Activated B cell treated with CpG ODN at 0.5 μM for 24 hours (primary cell): ENCODE measurements around the gene RHOJ. TPM values are rescaled to one million over a fixed set of nuclear protein-coding genes. Genes with fewer than 3 reads are reported as not detected.

Experiments used
- ATAC-seq: fragments of 200-7000 bp; cut with Tn5 transposase; one replicate; pipeline ENCODE4 v1.10.0; 2021; ENCODE audit warnings: low read depth, mild to moderate bottlenecking, moderate library complexity
- CTCF ChIA-PET: fragments of 350-600 bp; sonication (Branson Sonifier 250); formaldehyde crosslinking; loops from one replicate; lab custom pipeline; 2021; ENCODE audit warnings: antibody characterized with exemption; lab: Charles Lee
- POLR2A ChIA-PET: fragments of 350-600 bp; sonication (Branson Sonifier 250); formaldehyde crosslinking; loops from one replicate; lab custom pipeline; 2021; ENCODE audit warnings: antibody characterized with exemption; lab: Charles Lee
- DNase-seq: peaks from one replicate; pipeline ENCODE4 v3.0.0; 2022
- H3K27ac Mint-ChIP-seq: one replicate; pipeline ENCODE4 v1.8.0; 2020; ENCODE audit warnings: mixed read lengths
- H3K27me3 Mint-ChIP-seq: one replicate; pipeline ENCODE4 v1.8.0; 2021; ENCODE audit warnings: mixed read lengths
- H3K36me3 Mint-ChIP-seq: one replicate; pipeline ENCODE4 v1.8.0; 2021; ENCODE audit warnings: low read depth, mixed read lengths
- H3K4me1 Mint-ChIP-seq: one replicate; pipeline ENCODE4 v1.8.0; 2021; ENCODE audit warnings: mixed read lengths
- H3K4me3 Mint-ChIP-seq: one replicate; pipeline ENCODE4 v1.8.0; 2020; ENCODE audit warnings: mild to moderate bottlenecking, mixed read lengths
- H3K9me3 Mint-ChIP-seq: one replicate; pipeline ENCODE4 v1.8.0; 2020; ENCODE audit warnings: mixed read lengths
- intact Hi-C: fragments of 100-400 bp; cut with micrococcal nuclease; formaldehyde crosslinking; loops from one replicate; pipeline ENCODE4 v1.15.1; 2024
- total RNA-seq: library from RNA; stranded (reverse); gene quantifications from 2 replicates; pipeline ENCODE4 v1.2.3, GENCODE V29; 2022
- TF ChIP-seq, protein P1 (sequence below): fragments of 200-600 bp; IDR thresholded peaks from one replicate; pipeline ENCODE4 v1.8.0; 2022; ENCODE audit warnings: antibody characterized with exemption, mild to moderate bottlenecking

RHOJ gene
- total RNA-seq, 1 donor from 2014 or later, result not detected

DNA sequence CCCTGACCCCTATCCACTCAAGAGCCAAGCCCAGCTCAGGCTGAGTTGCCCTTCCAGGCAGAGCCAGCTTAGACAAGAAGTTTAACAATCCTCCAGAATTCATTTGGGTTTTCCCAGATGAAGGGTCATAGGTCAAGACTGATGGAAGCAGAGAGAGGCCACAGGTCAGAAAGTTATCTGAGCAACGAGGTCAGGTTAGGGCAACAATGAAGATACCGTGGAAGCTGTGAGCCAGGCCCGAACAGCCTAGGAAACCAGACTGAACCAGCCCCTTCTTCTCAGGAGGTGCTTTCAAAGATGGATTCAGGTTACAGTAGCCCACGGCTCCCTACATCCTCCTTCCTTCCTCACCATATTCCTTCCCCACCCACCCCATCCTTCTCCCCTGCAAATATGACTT lies 53.1 kb downstream of the RHOJ start:
- ATAC-seq, result no peak
- no peaks in the 10 kb centered on the region for H3K36me3 Mint-ChIP-seq
- TF ChIP-seq, protein P1, sequence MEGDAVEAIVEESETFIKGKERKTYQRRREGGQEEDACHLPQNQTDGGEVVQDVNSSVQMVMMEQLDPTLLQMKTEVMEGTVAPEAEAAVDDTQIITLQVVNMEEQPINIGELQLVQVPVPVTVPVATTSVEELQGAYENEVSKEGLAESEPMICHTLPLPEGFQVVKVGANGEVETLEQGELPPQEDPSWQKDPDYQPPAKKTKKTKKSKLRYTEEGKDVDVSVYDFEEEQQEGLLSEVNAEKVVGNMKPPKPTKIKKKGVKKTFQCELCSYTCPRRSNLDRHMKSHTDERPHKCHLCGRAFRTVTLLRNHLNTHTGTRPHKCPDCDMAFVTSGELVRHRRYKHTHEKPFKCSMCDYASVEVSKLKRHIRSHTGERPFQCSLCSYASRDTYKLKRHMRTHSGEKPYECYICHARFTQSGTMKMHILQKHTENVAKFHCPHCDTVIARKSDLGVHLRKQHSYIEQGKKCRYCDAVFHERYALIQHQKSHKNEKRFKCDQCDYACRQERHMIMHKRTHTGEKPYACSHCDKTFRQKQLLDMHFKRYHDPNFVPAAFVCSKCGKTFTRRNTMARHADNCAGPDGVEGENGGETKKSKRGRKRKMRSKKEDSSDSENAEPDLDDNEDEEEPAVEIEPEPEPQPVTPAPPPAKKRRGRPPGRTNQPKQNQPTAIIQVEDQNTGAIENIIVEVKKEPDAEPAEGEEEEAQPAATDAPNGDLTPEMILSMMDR, result no peak

DNA sequence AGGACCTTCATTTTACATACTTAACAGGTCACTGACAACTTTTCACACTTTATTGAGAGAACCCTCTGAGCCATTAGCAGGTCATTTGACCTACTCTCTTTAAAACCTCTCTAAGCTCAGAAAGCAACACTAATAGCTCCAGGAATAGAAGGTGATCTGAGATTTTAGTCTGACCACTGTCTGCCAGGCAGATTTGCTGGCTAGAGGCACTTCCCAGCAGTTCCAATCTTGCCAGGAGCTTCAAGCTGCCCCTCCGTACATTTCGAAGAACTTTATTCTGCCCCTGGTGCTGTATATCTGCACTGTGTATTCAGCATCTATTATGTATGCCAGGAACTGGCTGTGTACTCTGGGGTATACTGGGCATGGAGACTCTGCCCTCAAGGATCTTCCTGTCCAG lies 58.2 kb downstream of the RHOJ start:
- ATAC-seq, result no peak
- Mint-ChIP-seq H3K4me1 (no peaks in the 10 kb centered on the region), H3K27ac (no peak overlapping the region), H3K4me3 (no peak overlapping the region), H3K36me3 (no peaks in the 10 kb centered on the region), H3K27me3 (peaks cover 22% of the 10 kb centered on the region), H3K9me3 (peaks cover 4% of the 10 kb centered on the region)
- DNase-seq, result no peak
- TF ChIP-seq, protein P1, result no peak
- POLR2A ChIA-PET, result no interaction called here
- intact Hi-C loops, result no loop called here
- CTCF ChIA-PET, result no interaction called here

More for the DNA sequence above, 53.1 kb downstream of the RHOJ start:
- Mint-ChIP-seq H3K27ac (no peak overlapping the region), H3K4me3 (no peak overlapping the region), H3K4me1 (no peaks in the 10 kb centered on the region), H3K9me3 (no peaks in the 10 kb centered on the region), H3K27me3 (peaks cover 8% of the 10 kb centered on the region)
- intact Hi-C loops, result no loop called here
- CTCF ChIA-PET, result no interaction called here
- POLR2A ChIA-PET, result no interaction called here
- DNase-seq, result no peak

DNA sequence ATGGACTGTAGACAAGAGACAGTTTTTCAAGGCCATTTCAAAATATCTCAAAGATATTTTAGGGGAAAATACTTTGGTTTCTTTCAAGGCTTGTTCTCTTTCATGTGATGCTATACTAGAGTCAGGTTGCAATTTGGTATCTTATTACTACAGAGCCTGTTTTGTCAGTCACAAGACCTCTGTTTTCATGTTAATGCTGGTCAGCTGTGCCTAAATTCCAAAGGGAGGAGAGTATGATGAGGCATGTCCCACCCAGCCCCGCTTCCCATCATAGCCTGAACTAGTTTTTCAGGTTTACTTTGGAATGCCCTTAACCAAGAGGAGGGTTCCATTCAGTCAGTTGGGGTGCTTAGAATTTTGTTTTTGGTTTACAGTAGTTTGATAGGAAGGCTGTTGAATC lies 61.9 kb downstream of the RHOJ start:
- no peak for ATAC-seq
- no peak overlapping the region for H3K27ac Mint-ChIP-seq
- POLR2A ChIA-PET, result no interaction called here

DNA sequence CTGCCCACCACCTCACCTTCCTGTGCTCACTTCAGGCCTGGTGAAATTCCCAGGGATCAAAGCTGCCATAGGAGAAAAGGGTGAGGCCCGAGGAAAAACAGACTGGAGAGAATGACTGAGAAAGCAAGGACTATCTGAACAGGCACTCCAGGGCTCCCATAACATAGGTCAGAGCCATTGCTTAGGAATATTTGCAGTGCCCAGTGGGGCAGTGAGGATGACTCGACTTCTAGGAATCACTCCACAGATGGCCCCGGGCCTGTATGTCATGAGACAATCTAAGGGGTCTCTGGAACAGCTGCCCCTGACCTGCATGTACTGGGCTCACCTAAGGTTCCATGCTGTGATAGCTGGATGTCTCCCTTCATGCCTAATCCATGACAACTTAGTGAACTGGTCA lies 62.9 kb downstream of the RHOJ start:
- ATAC-seq (no peak), DNase-seq (no peak)
- ChIA-PET CTCF (no interaction called here), POLR2A (no interaction called here)
- TF ChIP-seq, protein P1, result no peak
- H3K4me3 Mint-ChIP-seq, result no peak overlapping the region
- intact Hi-C loops, result no loop called here
- no peaks in the 10 kb centered on the region for H3K36me3 Mint-ChIP-seq
- H3K9me3 Mint-ChIP-seq, result peaks cover 4% of the 10 kb centered on the region
- H3K4me1 Mint-ChIP-seq, result no peaks in the 10 kb centered on the region
- H3K27ac Mint-ChIP-seq, result no peak overlapping the region
- H3K27me3 Mint-ChIP-seq, result peaks cover 24% of the 10 kb centered on the region

More for the DNA sequence above, 61.9 kb downstream of the RHOJ start:
- Mint-ChIP-seq H3K36me3 (no peaks in the 10 kb centered on the region), H3K4me3 (no peak overlapping the region), H3K27me3 (peaks cover 26% of the 10 kb centered on the region), H3K9me3 (peaks cover 4% of the 10 kb centered on the region), H3K4me1 (no peaks in the 10 kb centered on the region)
- TF ChIP-seq, protein P1, result no peak
- CTCF ChIA-PET, result no interaction called here
- DNase-seq, result no peak
- intact Hi-C loops, result no loop called here

DNA sequence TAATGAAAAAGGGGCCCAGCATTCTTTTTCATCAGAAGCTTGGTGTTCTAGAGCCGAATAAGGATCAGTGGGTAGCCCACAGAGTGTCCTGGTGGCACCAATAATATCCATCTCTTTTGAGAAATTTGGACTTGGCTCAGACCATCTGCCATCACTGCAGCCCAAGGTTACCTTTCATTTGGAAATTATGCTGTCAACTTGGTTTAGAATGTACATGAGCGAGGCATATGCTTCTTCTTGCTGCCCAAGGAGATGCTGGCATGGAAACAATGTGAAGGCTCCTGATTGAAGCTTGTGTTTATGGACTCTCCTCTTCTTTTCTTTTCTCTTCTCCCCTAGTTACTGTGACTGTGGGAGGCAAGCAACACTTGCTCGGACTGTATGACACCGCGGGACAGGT lies 64.5 kb downstream of the RHOJ start:
- Mint-ChIP-seq H3K36me3 (no peaks in the 10 kb centered on the region), H3K27me3 (peaks cover 15% of the 10 kb centered on the region), H3K4me3 (no peak overlapping the region), H3K4me1 (no peaks in the 10 kb centered on the region), H3K9me3 (peaks cover 4% of the 10 kb centered on the region), H3K27ac (no peak overlapping the region)
- no peak for DNase-seq
- POLR2A ChIA-PET, result no interaction called here
- intact Hi-C loops, result no loop called here
- TF ChIP-seq, protein P1, result no peak
- no peak for ATAC-seq
- CTCF ChIA-PET, result no interaction called here
